ENCODE results near the gene INSL3. TPM values are rescaled to one million over a fixed set of nuclear protein-coding genes. Genes with fewer than 3 reads are reported as not detected.

Gene INSL3
- total RNA-seq, 1 experiment from 2014 or later: 4.0 TPM

- BruUV-seq (replicated peaks): no TSS peak
- CTCF ChIA-PET: no interaction called here
- H3K27me3 ChIP-seq (ENCODE audit: insufficient read depth, low read depth): no peaks in the 10 kb centered on the region
- H3K4me3 ChIP-seq: no peak overlapping the region
- no peaks in the 10 kb centered on the region for H3K9me2 ChIP-seq (ENCODE audit: insufficient read depth)
- TF ChIP-seq, protein P1, sequence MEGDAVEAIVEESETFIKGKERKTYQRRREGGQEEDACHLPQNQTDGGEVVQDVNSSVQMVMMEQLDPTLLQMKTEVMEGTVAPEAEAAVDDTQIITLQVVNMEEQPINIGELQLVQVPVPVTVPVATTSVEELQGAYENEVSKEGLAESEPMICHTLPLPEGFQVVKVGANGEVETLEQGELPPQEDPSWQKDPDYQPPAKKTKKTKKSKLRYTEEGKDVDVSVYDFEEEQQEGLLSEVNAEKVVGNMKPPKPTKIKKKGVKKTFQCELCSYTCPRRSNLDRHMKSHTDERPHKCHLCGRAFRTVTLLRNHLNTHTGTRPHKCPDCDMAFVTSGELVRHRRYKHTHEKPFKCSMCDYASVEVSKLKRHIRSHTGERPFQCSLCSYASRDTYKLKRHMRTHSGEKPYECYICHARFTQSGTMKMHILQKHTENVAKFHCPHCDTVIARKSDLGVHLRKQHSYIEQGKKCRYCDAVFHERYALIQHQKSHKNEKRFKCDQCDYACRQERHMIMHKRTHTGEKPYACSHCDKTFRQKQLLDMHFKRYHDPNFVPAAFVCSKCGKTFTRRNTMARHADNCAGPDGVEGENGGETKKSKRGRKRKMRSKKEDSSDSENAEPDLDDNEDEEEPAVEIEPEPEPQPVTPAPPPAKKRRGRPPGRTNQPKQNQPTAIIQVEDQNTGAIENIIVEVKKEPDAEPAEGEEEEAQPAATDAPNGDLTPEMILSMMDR (conservative IDR thresholded peaks at IDR 0.05): no peak
- TF ChIP-seq EZH2 (IDR thresholded peaks at IDR 0.05; ENCODE audit: low read depth): no peak
- H3K27ac ChIP-seq: no peak overlapping the region
- H3F3A ChIP-seq (ENCODE audit: insufficient read depth, low read depth): peaks cover 51% of the 10 kb centered on the region
- peaks cover 17% of the 10 kb centered on the region; the same call in 1 of the 2 replicates for H3K79me2 ChIP-seq (ENCODE audit: low read depth)
- H2AFZ ChIP-seq: no peak overlapping the region
- POLR2A ChIA-PET (ENCODE audit: unreplicated experiment): no interaction called here
- H3K9me3 ChIP-seq (ENCODE audit: insufficient read depth, low read depth): no peaks in the 10 kb centered on the region
- H4K20me1 ChIP-seq (ENCODE audit: insufficient read depth): peaks cover 65% of the 10 kb centered on the region
- peaks cover 15% of the 10 kb centered on the region; the same call in 1 of the 2 replicates for H3K36me3 ChIP-seq (ENCODE audit: low read depth)
- no peak overlapping the region for H3K4me2 ChIP-seq
- intact Hi-C loops (cut with micrococcal nuclease; ENCODE audit: unreplicated experiment): no loop called here
- DNase-seq: no peak
- H3K4me1 ChIP-seq (replicated peaks; ENCODE audit: insufficient read depth): no peaks in the 10 kb centered on the region
Observed at GRCh38 chr19:17812099-17812498, 9.2 kb downstream of the INSL3 start.

GRCh38 chr19:17811681-17812080 is 9.6 kb downstream of the INSL3 start:
- ChIA-PET CTCF (no interaction called here), POLR2A (ENCODE audit: unreplicated experiment) (no interaction called here)
- Histone ChIP-seq H4K20me1 (ENCODE audit: insufficient read depth) (peaks cover 68% of the 10 kb centered on the region), H3K4me3 (no peak overlapping the region), H3K9me3 (ENCODE audit: insufficient read depth, low read depth) (no peaks in the 10 kb centered on the region), H3F3A (ENCODE audit: insufficient read depth, low read depth) (peaks cover 46% of the 10 kb centered on the region), H2AFZ (no peak overlapping the region), H3K36me3 (ENCODE audit: low read depth) (peaks cover 15% of the 10 kb centered on the region; the same call in 1 of the 2 replicates), H3K27me3 (ENCODE audit: insufficient read depth, low read depth) (no peaks in the 10 kb centered on the region), H3K4me2 (no peak overlapping the region), H3K9me2 (ENCODE audit: insufficient read depth) (no peaks in the 10 kb centered on the region), H3K4me1 (replicated peaks; ENCODE audit: insufficient read depth) (no peaks in the 10 kb centered on the region), H3K27ac (no peak overlapping the region), H3K79me2 (ENCODE audit: low read depth) (peaks cover 21% of the 10 kb centered on the region)
- no peak for TF ChIP-seq EZH2 (IDR thresholded peaks at IDR 0.05; ENCODE audit: low read depth)
- TF ChIP-seq, protein P1 (conservative IDR thresholded peaks at IDR 0.05): no peak
- intact Hi-C loops (cut with micrococcal nuclease; ENCODE audit: unreplicated experiment): no loop called here
- DNase-seq: no peak
- no TSS peak for BruUV-seq (replicated peaks)

DNA sequence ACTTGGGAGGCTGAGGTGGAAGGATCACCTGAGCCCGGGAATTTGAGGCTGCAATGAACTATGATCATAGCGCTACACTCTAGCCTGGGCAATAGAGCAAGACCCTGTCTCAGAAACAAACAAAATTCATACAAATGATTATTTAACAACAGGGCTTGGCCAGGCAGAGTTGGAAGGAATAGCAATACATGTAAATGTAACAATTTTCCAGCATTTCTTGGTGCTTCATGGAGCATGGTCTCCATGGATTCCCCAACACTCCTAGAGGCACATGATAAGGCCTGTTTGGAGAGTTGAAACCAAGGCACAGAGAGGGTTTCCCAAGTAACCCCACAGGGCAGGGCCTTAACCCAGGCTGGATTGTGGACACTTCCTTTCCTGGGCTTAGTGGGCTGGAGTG is 10.2 kb downstream of the INSL3 start:
- POLR2A ChIA-PET (ENCODE audit: unreplicated experiment): no interaction called here
- CTCF ChIA-PET: no interaction called here
- no peaks in the 10 kb centered on the region for H3K4me1 ChIP-seq (replicated peaks; ENCODE audit: insufficient read depth)
- no peak overlapping the region for H3K4me2 ChIP-seq
- H3K79me2 ChIP-seq (ENCODE audit: low read depth): peaks cover 27% of the 10 kb centered on the region
- no TSS peak for BruUV-seq (replicated peaks)
- no peak overlapping the region for H3K4me3 ChIP-seq
- H3K9me2 ChIP-seq (ENCODE audit: insufficient read depth): no peaks in the 10 kb centered on the region
- H3K36me3 ChIP-seq (ENCODE audit: low read depth): peaks cover 15% of the 10 kb centered on the region; the same call in 1 of the 2 replicates
- H3F3A ChIP-seq (ENCODE audit: insufficient read depth, low read depth): peaks cover 45% of the 10 kb centered on the region
- peaks cover 68% of the 10 kb centered on the region for H4K20me1 ChIP-seq (ENCODE audit: insufficient read depth)
- no peaks in the 10 kb centered on the region for H3K9me3 ChIP-seq (ENCODE audit: insufficient read depth, low read depth)
- H2AFZ ChIP-seq: no peak overlapping the region
- TF ChIP-seq, protein P1 (conservative IDR thresholded peaks at IDR 0.05): no peak
- no peak for TF ChIP-seq EZH2 (IDR thresholded peaks at IDR 0.05; ENCODE audit: low read depth)
- H3K27me3 ChIP-seq (ENCODE audit: insufficient read depth, low read depth): no peaks in the 10 kb centered on the region
- no peak overlapping the region for H3K27ac ChIP-seq
- intact Hi-C loops (cut with micrococcal nuclease; ENCODE audit: unreplicated experiment): no loop called here
- DNase-seq: no peak

Measured in PC-9 (cell line).